Heart left ventricle (tissue), 16 donors: ENCODE measurements around the gene GALNT12. TPM values are rescaled to one million over a fixed set of nuclear protein-coding genes. Genes with fewer than 3 reads are reported as not detected.

Experiments used
- ATAC-seq, 4 donors: fragments of 200-7000 bp; cut with Tn5 transposase; one replicate each; pipeline ENCODE4 v1.9.1; 2020 to 2022; ENCODE audit warnings: moderate library complexity in 4 of 4, mild to moderate bottlenecking in 3 of 4, moderate number of reproducible peaks in 1 of 4
- DNase-seq, 5 donors: peaks; one replicate each; pipeline ENCODE4 v3.0.0-alpha.2; 2020
- H3K27ac ChIP-seq, 12 donors: fragments of 200-600 bp; sonication (generic) in 4 of 12; one replicate each; pipeline versions ENCODE4 v1.5.0 to v1.8.0; 2016 to 2022; ENCODE audit warnings: mild to moderate bottlenecking in 2 of 12
- H3K27me3 ChIP-seq, 9 donors: fragments of 200-600 bp; sonication (generic) in 2 of 9; one replicate each; pipeline versions ENCODE4 v1.5.1 to v1.8.0; 2016 to 2022; ENCODE audit warnings: mild to moderate bottlenecking in 3 of 9
- H3K36me3 ChIP-seq, 9 donors: fragments of 200-600 bp; sonication (generic) in 2 of 9; one replicate each; pipeline versions ENCODE4 v1.5.0 to v1.8.0; 2018 to 2022; ENCODE audit warnings: mild to moderate bottlenecking in 2 of 9
- H3K4me1 ChIP-seq, 12 donors: fragments of 200-600 bp; sonication (generic) in 4 of 12; one replicate each; pipeline versions ENCODE4 v1.5.0 to v1.8.0; 2016 to 2022; ENCODE audit warnings: mild to moderate bottlenecking in 3 of 12
- H3K4me3 ChIP-seq, 12 donors: fragments of 200-600 bp; sonication (generic) in 4 of 12; one replicate each; pipeline versions ENCODE4 v1.5.0 to v1.8.0; 2017 to 2022; ENCODE audit warnings: mild to moderate bottlenecking in 9 of 12, moderate library complexity in 4 of 12
- H3K9me3 ChIP-seq, 12 donors: fragments of 200-600 bp; sonication (generic) in 4 of 12; one replicate each; pipeline versions ENCODE4 v1.5.0 to v1.8.0; 2016 to 2022; ENCODE audit warnings: mild to moderate bottlenecking in 1 of 12
- POLR2A ChIP-seq, 2 donors: fragments of 450-650 bp; IDR thresholded peaks; one replicate each; pipeline ENCODE4 v1.6.1; 2017; ENCODE audit warnings: antibody characterized with exemption in 2 of 2, mild to moderate bottlenecking in 2 of 2, moderate library complexity in 2 of 2
- WGBS, 4 donors: extraction: QIAGEN DNeasy Blood & Tissue Kit in 2 of 4; methylation state at CpG; one replicate each; pipeline versions ENCODE4 v1.1.5 to v1.1.7; 2013 to 2018; 5-methylcytosine and 5-hydroxymethylcytosine counted together
- intact Hi-C, 10 donors: fragments of 100-400 bp; cut with DNase I; formaldehyde crosslinking; loops; one replicate each; pipeline versions ENCODE4 v1.11.1 to v1.14.2; 2022
- polyA plus RNA-seq, 2 donors: library from polyadenylated mRNA; stranded (reverse); fragments of 200-250 nt; gene quantifications; one replicate each; pipeline ENCODE4 v1.2.3, GENCODE V29; 2013
- total RNA-seq, 9 donors: library from RNA; depleted of rRNA in 2 of 9; stranded (reverse); fragments of >200 nt in 2 of 9; fragmentation: NEBNext Ultra II Directional in 3 of 9; extraction: Animal tissue kit (Norgen Biotek cat#: 25700) in 3 of 9; gene quantifications; one replicate each; pipeline versions ENCODE4 v1.1.0 to v1.2.4, GENCODE V29; 2016 to 2023
- TF ChIP-seq, protein P1 (sequence below), 12 donors: fragments of 200-600 bp; sonication (generic) in 4 of 12; IDR thresholded peaks; one replicate each; pipeline versions ENCODE4 v1.5.0 to v1.8.0; 2018 to 2022; ENCODE audit warnings: antibody characterized with exemption in 12 of 12, mild to moderate bottlenecking in 5 of 12
- donor health status: ischemic (EF 13 %, LVEDD 7.1; RV severe dilation, severe dysfunction).
- donor health status: healthy with polysubstance abuse.
- donor health status: DM: no; HTN: yes; CAD: no.
- donor health status: DM: no; HTN: no; CAD: no.
- donor health status: ischemic (EF 25% LVEDD 6.9; RV normal size, moderate dysfunction).
- donor health status: ischemic (EF 25% LVEDD 5.7; RV mildly dilated, moderate dysfunction).
- donor health status: healthy.
- donor health status: DM: yes; HTN: yes; CAD: no.
- donor health status: ischemic (EF 35%, LVEDD 5.7; RV mildly dilated, moderate dysfunction).
- donor health status: nonischemic (EF 11% LVEDD 7.7; RV severe dilation, severe dysfunction).
- donor health status: DM: yes; HTN: yes; CAD: no.
- donor health status: PGD.
- donor health status: ischemic (EF 29% LVEDD 5.4; RV normal size, mild dysfunction).
- donor health status: nonischemic (EF 23%, LVEDD 6.1; RV moderate dilation, normal function).

Gene GALNT12
- total and polyA plus RNA-seq, 11 donors, result 0.23 to 4.7 (median 0.44) TPM

DNA sequence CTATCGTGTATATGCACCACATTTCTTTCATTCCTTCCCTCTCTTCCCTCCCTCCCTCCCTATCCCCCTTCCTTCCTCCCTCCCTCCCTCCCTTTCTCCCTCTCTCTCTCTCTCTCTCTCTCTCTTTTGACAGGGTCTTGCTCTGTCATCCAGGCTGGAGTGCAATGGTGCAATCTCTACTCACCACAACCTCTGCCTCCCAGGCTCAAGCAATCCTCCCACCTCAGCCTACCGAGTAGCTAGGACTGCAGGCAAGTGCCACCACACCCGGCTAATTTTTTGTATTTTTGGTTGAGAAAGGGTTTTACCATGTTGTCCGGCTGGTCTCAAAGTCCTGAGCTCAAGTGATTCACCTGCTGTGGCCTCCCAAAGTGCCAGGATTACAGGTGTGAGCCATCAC, 10.0 kb upstream of the GALNT12 start:
- no peak for ATAC-seq
- TF ChIP-seq POLR2A (IDR thresholded peaks at IDR 0.05), result no peak
- TF ChIP-seq, protein P1, sequence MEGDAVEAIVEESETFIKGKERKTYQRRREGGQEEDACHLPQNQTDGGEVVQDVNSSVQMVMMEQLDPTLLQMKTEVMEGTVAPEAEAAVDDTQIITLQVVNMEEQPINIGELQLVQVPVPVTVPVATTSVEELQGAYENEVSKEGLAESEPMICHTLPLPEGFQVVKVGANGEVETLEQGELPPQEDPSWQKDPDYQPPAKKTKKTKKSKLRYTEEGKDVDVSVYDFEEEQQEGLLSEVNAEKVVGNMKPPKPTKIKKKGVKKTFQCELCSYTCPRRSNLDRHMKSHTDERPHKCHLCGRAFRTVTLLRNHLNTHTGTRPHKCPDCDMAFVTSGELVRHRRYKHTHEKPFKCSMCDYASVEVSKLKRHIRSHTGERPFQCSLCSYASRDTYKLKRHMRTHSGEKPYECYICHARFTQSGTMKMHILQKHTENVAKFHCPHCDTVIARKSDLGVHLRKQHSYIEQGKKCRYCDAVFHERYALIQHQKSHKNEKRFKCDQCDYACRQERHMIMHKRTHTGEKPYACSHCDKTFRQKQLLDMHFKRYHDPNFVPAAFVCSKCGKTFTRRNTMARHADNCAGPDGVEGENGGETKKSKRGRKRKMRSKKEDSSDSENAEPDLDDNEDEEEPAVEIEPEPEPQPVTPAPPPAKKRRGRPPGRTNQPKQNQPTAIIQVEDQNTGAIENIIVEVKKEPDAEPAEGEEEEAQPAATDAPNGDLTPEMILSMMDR (IDR thresholded peaks at IDR 0.05), result no peak
- intact Hi-C loops, result no loop called here
- Histone ChIP-seq H3K4me3 (no peak overlapping the region), H3K9me3 (peaks cover 0 to 10% (median 0%) of the 10 kb centered on the region in 12 donors), H3K27ac (no peak overlapping the region), H3K27me3 (no peaks in the 10 kb centered on the region), H3K4me1 (peaks cover 0 to 17% (median 9%) of the 10 kb centered on the region in 12 donors), H3K36me3 (no peaks in the 10 kb centered on the region)
- no peak for DNase-seq
- WGBS, 4 donors, result 87 to 94% (median 89%) methylated on average over 4 of the region's 4 CpGs

DNA sequence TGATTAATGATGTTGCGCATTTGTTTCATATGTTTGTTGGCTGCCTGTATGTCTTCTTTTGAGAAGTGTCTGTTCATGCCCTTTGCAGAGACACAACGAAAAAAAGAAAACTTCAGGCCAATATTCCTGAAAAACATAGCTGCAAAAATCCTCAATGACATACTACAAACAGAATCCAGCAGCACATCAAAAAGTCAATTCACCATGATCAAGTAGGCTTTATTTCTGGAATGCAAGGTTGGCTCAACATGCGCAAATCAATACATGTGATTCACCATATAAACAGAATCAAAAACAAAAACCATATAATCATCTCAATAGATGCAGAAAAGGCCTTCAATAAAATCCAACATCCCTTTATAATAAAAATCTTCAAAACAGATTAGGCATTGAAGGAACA, 9.2 kb upstream of the GALNT12 start:
- intact Hi-C loops, result no loop called here
- Histone ChIP-seq H3K27me3 (peaks cover 0 to 5% (median 0%) of the 10 kb centered on the region in 9 donors), H3K4me1 (peaks cover 0 to 17% (median 9%) of the 10 kb centered on the region in 12 donors), H3K4me3 (no peak overlapping the region), H3K9me3 (peaks cover 0 to 10% (median 0%) of the 10 kb centered on the region in 12 donors), H3K36me3 (no peaks in the 10 kb centered on the region), H3K27ac (no peak overlapping the region)
- WGBS, 4 donors, result 96 to 99% (median 96%) methylated on average over 3 of the region's 3 CpGs
- TF ChIP-seq POLR2A (IDR thresholded peaks at IDR 0.05), result no peak
- TF ChIP-seq, protein P1 (IDR thresholded peaks at IDR 0.05), result no peak
- ATAC-seq (no peak), DNase-seq (no peak)

DNA sequence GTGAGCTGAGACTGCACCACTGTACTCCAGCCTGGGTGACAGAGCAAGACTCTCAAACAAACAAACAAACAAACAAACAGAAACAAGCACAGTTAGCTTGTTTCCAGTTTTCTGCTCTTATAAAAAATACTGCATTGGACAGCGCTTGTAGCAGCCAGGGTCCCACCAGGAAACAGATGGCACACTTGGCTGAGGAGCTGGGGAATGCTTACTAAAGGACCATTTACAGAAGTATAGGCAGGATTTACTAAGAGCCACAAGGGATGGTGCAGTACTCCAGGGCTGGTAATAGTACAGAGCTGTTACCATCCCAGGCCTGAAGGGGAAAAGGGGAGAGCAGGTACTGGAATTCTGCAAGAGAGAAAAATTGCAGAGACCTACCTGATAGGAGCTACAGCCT, 5.9 kb upstream of the GALNT12 start:
- WGBS, 4 donors, result 75 to 90% (median 85%) methylated on average over 1 of the region's 1 CpG
- intact Hi-C loops, result no loop called here
- peaks cover 0 to 8% (median 2%) of the 10 kb centered on the region in 12 donors for H3K4me1 ChIP-seq
- no peak overlapping the region for H3K4me3 ChIP-seq
- no peaks in the 10 kb centered on the region for H3K36me3 ChIP-seq
- H3K27ac ChIP-seq, result no peak overlapping the region
- H3K9me3 ChIP-seq, result peaks cover 0 to 10% (median 0%) of the 10 kb centered on the region in 12 donors
- ATAC-seq (no peak), DNase-seq (no peak)
- TF ChIP-seq POLR2A (IDR thresholded peaks at IDR 0.05), result no peak
- TF ChIP-seq, protein P1 (IDR thresholded peaks at IDR 0.05), result no peak
- peaks cover 0 to 5% (median 0%) of the 10 kb centered on the region in 9 donors for H3K27me3 ChIP-seq

DNA sequence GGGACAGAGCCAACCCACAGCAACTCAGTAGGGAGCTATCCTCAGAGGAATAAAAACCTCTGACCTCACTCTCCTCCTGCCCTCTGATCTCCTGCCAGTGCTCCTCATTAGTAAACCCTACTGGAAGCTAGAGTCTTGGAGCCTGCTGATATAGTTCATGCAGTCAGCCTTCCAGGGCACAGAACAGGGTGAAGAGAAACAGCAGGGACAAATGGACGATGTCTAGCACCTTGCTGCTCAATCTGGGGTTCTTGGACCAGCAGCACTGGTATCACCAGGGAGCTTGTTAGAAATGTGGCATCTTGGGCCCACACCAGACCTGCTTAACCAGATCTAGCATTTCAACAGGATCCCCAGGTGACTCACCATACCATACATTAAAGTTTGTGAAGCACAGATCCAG, 5.5 kb upstream of the GALNT12 start:
- WGBS, 4 donors, result 74 to 100% (median 91%) methylated on average over 1 of the region's 1 CpG
- TF ChIP-seq POLR2A (IDR thresholded peaks at IDR 0.05), result no peak
- TF ChIP-seq, protein P1 (IDR thresholded peaks at IDR 0.05), result no peak
- peaks cover 0 to 7% (median under 1%) of the 10 kb centered on the region in 12 donors for H3K4me1 ChIP-seq

More for the DNA sequence above, 5.5 kb upstream of the GALNT12 start:
- Histone ChIP-seq H3K4me3 (no peak overlapping the region), H3K36me3 (no peaks in the 10 kb centered on the region), H3K27ac (no peak overlapping the region), H3K27me3 (peaks cover 0 to 9% (median 0%) of the 10 kb centered on the region in 9 donors), H3K9me3 (peaks cover 0 to 10% (median 0%) of the 10 kb centered on the region in 12 donors)
- DNase-seq (no peak), ATAC-seq (no peak)
- intact Hi-C loops, result no loop called here
